H1 (cell line): Measurements from ENCODE around the gene AP3S1.

Experiments
- CREB1 ChIP-seq: IDR thresholded peaks from 2 replicates; pipeline ENCODE4 v1.6.1; 2012; ENCODE audit warnings: inconsistent platforms
- CTBP2 ChIP-seq: IDR thresholded peaks from 2 replicates; pipeline ENCODE4 v1.7.0; 2011; ENCODE audit warnings: borderline replicate concordance, mild to moderate bottlenecking, moderate library complexity, mixed read lengths, low read length; ENCODE audit not compliant: insufficient read depth, insufficient read length
- GABPA ChIP-seq: IDR thresholded peaks from 2 replicates; pipeline ENCODE4 v1.6.1; 2011; ENCODE audit warnings: mild to moderate bottlenecking, low read length, moderate library complexity, borderline replicate concordance; ENCODE audit not compliant: insufficient read depth
- GTF2F1 ChIP-seq: IDR thresholded peaks from 2 replicates; pipeline ENCODE4 v1.6.1; 2012; ENCODE audit warnings: low read depth, low read length, improper control_type of control experiment, borderline replicate concordance
- JUN ChIP-seq: IDR thresholded peaks from 2 replicates; pipeline ENCODE4 v1.6.1; 2011; ENCODE audit warnings: low read depth, mild to moderate bottlenecking, improper control_type of control experiment, low read length
- NANOG ChIP-seq: IDR thresholded peaks from 2 replicates; pipeline ENCODE4 v1.6.1; 2011; ENCODE audit warnings: low read length, low read depth, mild to moderate bottlenecking, inconsistent platforms; ENCODE audit not compliant: insufficient read depth, poor library complexity, severe bottlenecking
- POLR2A ChIP-seq, 2 experiments: IDR thresholded peaks; 1 replicate in 1 of 2; 2 replicates in 1 of 2; pipeline ENCODE4 v1.6.1; 2011; ENCODE audit warnings: low read depth in 2 of 2, low read length in 2 of 2, mild to moderate bottlenecking in 2 of 2; ENCODE audit errors: control extremely low read depth in 1 of 2
- POLR2AphosphoS5 ChIP-seq: IDR thresholded peaks from 2 replicates; pipeline ENCODE4 v1.6.1; 2011; ENCODE audit warnings: low read depth, low read length
- RAD21 ChIP-seq, 2 experiments: IDR thresholded peaks in 1 of 2; conservative IDR thresholded peaks in 1 of 2; 2 replicates each; pipeline ENCODE4 v1.6.1; 2011; ENCODE audit warnings: low read depth in 2 of 2, low read length in 2 of 2, improper control_type of control experiment in 1 of 2, inconsistent platforms in 1 of 2, mild to moderate bottlenecking in 1 of 2, moderate library complexity in 1 of 2
- SUZ12 ChIP-seq: fragments of 200-600 bp; sonication (generic); IDR thresholded peaks from 2 replicates; pipeline ENCODE4 v1.6.1; 2012; ENCODE audit warnings: mild to moderate bottlenecking, inconsistent platforms, low read length, moderate library complexity, mixed read lengths
- TCF12 ChIP-seq: IDR thresholded peaks from 2 replicates; pipeline ENCODE4 v1.6.1; 2011; ENCODE audit warnings: low read depth, mild to moderate bottlenecking, low read length
- YY1 ChIP-seq: IDR thresholded peaks from 2 replicates; pipeline ENCODE4 v1.6.1; 2011; ENCODE audit warnings: low read depth, mild to moderate bottlenecking, low read length
- TF ChIP-seq, protein P1 (sequence below), 3 experiments: IDR thresholded peaks; 1 replicate in 2 of 3; 2 replicates in 1 of 3; pipeline versions ENCODE4 v1.5.1 to v1.6.1; 2011; ENCODE audit warnings: low read length in 3 of 3, mild to moderate bottlenecking in 3 of 3, inconsistent platforms in 2 of 3, low read depth in 1 of 3, moderate library complexity in 1 of 3; ENCODE audit not compliant: insufficient read depth in 1 of 3; ENCODE audit errors: control extremely low read depth in 1 of 3

GRCh38 chr5:115843444-115844130, 1.9 kb downstream of the AP3S1 start:
- TF ChIP-seq YY1 (no peak), GABPA (no peak), SUZ12 (no peak), TCF12 (no peak), CTBP2 (no peak), RAD21 (IDR thresholded peaks at IDR 0.05 in 1 of 2, conservative IDR thresholded peaks at IDR 0.05 in 1 of 2; ENCODE audit: low read depth in 2 of 2, low read length in 2 of 2) (no peak), NANOG (no peak), JUN (no peak), CREB1 (no peak), POLR2AphosphoS5 (no peak), POLR2A (IDR thresholded peaks at IDR 0.05; ENCODE audit: control extremely low read depth in 1 of 2, low read depth in 2 of 2, low read length in 2 of 2) (no peak), GTF2F1 (no peak)
- TF ChIP-seq, protein P1, sequence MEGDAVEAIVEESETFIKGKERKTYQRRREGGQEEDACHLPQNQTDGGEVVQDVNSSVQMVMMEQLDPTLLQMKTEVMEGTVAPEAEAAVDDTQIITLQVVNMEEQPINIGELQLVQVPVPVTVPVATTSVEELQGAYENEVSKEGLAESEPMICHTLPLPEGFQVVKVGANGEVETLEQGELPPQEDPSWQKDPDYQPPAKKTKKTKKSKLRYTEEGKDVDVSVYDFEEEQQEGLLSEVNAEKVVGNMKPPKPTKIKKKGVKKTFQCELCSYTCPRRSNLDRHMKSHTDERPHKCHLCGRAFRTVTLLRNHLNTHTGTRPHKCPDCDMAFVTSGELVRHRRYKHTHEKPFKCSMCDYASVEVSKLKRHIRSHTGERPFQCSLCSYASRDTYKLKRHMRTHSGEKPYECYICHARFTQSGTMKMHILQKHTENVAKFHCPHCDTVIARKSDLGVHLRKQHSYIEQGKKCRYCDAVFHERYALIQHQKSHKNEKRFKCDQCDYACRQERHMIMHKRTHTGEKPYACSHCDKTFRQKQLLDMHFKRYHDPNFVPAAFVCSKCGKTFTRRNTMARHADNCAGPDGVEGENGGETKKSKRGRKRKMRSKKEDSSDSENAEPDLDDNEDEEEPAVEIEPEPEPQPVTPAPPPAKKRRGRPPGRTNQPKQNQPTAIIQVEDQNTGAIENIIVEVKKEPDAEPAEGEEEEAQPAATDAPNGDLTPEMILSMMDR (IDR thresholded peaks at IDR 0.05; ENCODE audit: control extremely low read depth in 1 of 3, insufficient read depth in 1 of 3, low read depth in 1 of 3, low read length in 3 of 3) = no peak
